ENCODE results near the gene HOXD10. TPM values are rescaled to one million over a fixed set of nuclear protein-coding genes. Genes with fewer than 3 reads are reported as not detected.

Gene HOXD10
- total RNA-seq, 1 donor from 2014 or later: not detected

DNA sequence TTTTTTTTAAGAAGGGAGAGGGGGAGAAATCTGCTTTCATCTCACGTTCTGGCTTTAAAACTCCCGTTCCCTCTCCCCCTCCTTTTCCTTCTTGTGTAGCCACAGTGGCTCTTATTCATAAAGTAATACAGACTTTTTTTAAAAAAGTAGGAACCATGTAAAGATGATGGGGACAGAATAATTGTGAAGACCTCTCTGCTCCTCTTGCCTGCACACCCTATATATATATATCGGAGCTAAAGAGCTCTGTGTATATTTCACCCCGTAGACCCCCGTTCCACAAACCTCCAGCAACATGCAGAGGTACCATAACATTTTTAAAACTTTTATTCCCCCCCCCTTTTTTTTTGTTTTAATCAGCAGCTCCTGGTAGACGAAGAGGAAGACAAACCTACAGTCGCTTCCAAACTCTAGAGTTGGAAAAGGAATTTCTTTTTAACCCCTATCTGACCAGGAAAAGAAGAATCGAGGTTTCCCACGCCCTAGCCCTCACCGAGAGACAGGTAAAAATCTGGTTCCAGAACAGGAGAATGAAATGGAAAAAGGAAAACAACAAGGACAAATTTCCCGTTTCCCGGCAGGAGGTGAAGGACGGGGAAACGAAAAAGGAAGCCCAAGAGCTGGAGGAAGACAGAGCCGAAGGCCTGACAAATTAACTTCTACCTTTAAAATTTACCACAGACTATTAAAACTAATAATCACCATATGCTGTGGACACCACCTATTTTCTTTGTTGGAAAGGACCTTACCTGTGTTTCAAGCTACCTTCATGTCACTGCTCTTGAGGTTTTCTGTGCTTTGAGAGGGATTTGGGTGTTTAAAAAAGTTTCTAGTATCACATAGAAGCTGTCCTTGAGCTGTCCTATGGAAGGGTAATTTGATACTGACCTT is 14.6 kb downstream of the HOXD10 start:
- DNase-seq (no peak), ATAC-seq (no peak)
- Histone ChIP-seq H3K27me3 (ENCODE audit: low read depth) (peaks cover 95% of the 10 kb centered on the region), H3K4me1 (peaks cover 26% of the 10 kb centered on the region), H3K4me3 (peak overlapping the region; percentile 6), H3K36me3 (no peaks in the 10 kb centered on the region), H3K9me3 (no peaks in the 10 kb centered on the region), H3K27ac (no peak overlapping the region)
- intact Hi-C loops (cut with DNase I): loop anchor here (10.0 kb wide), 1 partner anchor 424 kb away; no protein-coding TSS in a partner anchor
- TF ChIP-seq, protein P1, sequence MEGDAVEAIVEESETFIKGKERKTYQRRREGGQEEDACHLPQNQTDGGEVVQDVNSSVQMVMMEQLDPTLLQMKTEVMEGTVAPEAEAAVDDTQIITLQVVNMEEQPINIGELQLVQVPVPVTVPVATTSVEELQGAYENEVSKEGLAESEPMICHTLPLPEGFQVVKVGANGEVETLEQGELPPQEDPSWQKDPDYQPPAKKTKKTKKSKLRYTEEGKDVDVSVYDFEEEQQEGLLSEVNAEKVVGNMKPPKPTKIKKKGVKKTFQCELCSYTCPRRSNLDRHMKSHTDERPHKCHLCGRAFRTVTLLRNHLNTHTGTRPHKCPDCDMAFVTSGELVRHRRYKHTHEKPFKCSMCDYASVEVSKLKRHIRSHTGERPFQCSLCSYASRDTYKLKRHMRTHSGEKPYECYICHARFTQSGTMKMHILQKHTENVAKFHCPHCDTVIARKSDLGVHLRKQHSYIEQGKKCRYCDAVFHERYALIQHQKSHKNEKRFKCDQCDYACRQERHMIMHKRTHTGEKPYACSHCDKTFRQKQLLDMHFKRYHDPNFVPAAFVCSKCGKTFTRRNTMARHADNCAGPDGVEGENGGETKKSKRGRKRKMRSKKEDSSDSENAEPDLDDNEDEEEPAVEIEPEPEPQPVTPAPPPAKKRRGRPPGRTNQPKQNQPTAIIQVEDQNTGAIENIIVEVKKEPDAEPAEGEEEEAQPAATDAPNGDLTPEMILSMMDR (IDR thresholded peaks at IDR 0.05): no peak

DNA sequence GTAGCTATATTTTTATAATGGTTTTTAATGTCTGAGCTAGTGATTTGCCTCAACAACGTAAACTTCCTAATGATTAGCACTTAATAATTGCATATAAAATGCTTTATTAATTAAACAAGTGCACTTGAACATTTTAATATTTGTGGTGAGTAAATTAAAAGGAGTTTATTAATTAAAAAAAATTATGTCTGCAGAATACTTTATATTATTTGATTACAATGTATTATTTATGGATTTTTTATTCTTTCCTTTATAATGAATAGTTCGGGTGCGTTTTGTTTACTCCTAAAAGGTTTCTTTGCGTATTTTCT is 15.2 kb downstream of the HOXD10 start:
- Histone ChIP-seq H3K27me3 (ENCODE audit: low read depth) (peaks cover 95% of the 10 kb centered on the region), H3K4me1 (peaks cover 32% of the 10 kb centered on the region), H3K9me3 (no peaks in the 10 kb centered on the region), H3K27ac (no peak overlapping the region), H3K36me3 (no peaks in the 10 kb centered on the region), H3K4me3 (peak overlapping the region; percentile 29)
- TF ChIP-seq, protein P1 (IDR thresholded peaks at IDR 0.05): no peak
- intact Hi-C loops (cut with DNase I): loop anchor here (10.0 kb wide), 1 partner anchor 423 kb away; no protein-coding TSS in a partner anchor
- ATAC-seq: no peak
- no peak for DNase-seq

DNA sequence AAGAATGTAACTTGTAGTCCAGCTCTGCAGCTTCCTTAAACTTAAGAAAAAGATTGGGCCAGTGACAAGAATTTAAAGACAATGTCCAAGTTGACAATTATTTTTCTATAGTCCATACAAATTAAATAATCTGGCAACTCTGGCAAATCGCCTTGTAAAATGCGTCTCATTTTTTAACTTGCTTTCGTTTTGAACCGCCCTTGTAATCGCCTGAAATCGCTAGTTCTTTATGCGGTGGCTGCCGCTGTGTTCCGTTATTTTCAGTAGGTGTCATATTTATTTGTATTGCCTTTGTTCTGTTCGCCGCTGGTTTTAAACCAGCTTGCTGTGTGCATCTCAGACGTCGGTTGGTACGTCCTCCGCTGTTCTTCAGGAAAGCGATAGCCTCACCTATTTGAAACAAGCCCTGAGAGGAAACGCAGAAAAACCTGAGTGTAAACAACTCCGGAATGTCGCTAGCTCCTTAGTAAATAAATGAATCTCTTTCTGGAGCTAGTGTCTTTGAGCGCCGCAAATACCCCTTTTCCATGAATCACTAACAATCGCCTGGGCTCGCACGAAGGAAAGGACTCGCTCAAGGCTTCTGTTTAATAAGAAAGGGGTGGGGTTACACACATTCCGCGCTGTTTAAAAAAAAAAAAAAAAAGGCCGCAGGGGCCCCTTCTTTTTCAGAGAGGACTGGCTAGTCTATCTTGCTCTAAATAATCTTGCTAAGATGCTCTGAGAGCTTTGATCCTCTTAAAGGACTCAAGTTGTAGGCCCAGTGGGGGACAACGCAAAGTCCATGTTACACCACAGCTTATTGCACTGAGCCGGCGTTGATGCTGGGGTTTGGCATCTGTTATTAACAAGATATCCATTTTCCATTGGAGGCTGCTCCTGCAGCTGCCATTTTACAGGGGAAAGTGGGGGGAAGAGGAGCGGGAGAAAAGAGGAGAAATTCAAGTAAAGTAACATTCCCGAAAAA is 15.9 kb downstream of the HOXD10 start:
- Histone ChIP-seq H3K27me3 (ENCODE audit: low read depth) (peaks cover 96% of the 10 kb centered on the region), H3K4me3 (peak overlapping the region; percentile 29), H3K36me3 (no peaks in the 10 kb centered on the region), H3K4me1 (peaks cover 34% of the 10 kb centered on the region), H3K27ac (no peak overlapping the region), H3K9me3 (no peaks in the 10 kb centered on the region)
- ATAC-seq (no peak), DNase-seq (no peak)
- intact Hi-C loops (cut with DNase I): loop anchor here (10.0 kb wide), 1 partner anchor 422 kb away; no protein-coding TSS in a partner anchor
- TF ChIP-seq, protein P1 (IDR thresholded peaks at IDR 0.05): no peak

DNA sequence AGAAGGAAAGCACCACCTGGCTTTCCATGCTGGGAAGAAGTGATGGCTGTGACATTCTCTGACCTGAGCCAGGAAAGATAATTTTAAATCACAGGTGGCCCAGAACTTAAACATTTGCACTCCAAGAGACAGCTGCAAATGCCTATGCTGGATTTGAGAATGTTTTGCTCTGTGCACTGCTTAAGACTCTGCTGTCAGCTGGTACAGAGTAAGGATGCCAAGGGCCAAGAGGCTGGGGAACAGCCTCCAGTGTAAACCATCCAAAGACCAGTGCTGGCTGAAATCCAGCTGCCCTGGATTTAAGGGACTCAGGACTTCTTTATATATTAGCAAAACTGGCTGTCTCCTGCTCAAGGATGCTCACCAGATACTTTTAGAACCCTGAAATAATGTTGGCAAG is 16.8 kb downstream of the HOXD10 start:
- H3K4me3 ChIP-seq: no peak overlapping the region
- no peaks in the 10 kb centered on the region for H3K9me3 ChIP-seq
- intact Hi-C loops (cut with DNase I): loop anchor here (10.0 kb wide), 1 partner anchor 421 kb away; no protein-coding TSS in a partner anchor
- H3K27me3 ChIP-seq (ENCODE audit: low read depth): peaks cover 97% of the 10 kb centered on the region
- TF ChIP-seq, protein P1 (IDR thresholded peaks at IDR 0.05): no peak
- H3K36me3 ChIP-seq: no peaks in the 10 kb centered on the region
- H3K27ac ChIP-seq: no peak overlapping the region
- ATAC-seq (no peak), DNase-seq (no peak)
- H3K4me1 ChIP-seq: peaks cover 34% of the 10 kb centered on the region

DNA sequence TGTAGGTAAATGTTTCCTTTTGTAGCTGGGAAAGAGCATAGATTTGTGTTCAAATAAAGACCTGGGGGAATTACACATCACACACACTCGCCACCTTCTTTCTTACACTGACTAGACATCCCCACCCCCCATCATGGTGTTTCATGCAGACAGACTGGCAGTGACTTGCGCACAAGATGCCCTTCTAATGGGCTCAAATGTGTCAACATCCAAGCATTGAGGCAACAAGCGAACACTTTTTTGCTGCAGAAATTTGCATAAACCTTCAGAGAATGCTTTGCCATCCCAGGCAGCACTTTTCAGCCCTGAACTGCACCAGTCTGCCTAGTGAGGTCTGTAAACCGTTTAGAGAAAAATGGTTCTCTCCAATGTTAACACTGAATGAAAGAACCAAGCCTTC is 17.5 kb downstream of the HOXD10 start:
- DNase-seq: no peak
- Histone ChIP-seq H3K4me1 (peaks cover 28% of the 10 kb centered on the region), H3K27me3 (ENCODE audit: low read depth) (peaks cover 97% of the 10 kb centered on the region), H3K4me3 (no peak overlapping the region), H3K9me3 (no peaks in the 10 kb centered on the region), H3K27ac (no peak overlapping the region), H3K36me3 (no peaks in the 10 kb centered on the region)
- intact Hi-C loops (cut with DNase I): loop anchor here (10.0 kb wide), 1 partner anchor 421 kb away; no protein-coding TSS in a partner anchor
- TF ChIP-seq, protein P1 (IDR thresholded peaks at IDR 0.05): no peak
- ATAC-seq: no peak

Data from lower lobe of right lung (tissue), 2 donors.